Measurements from ENCODE around the gene KLHDC10. TPM values are rescaled to one million over a fixed set of nuclear protein-coding genes. Genes with fewer than 3 reads are reported as not detected.
"Not testable (repeated sequence)": the region's sequence is repeated elsewhere in the genome, so short reads cannot be mapped to it uniquely, and the experiment has no call there.

KLHDC10 gene
- total and polyA plus RNA-seq, 5 experiments from 2014 or later: 1.9 to 19.5 (median 2.4) TPM

DNA sequence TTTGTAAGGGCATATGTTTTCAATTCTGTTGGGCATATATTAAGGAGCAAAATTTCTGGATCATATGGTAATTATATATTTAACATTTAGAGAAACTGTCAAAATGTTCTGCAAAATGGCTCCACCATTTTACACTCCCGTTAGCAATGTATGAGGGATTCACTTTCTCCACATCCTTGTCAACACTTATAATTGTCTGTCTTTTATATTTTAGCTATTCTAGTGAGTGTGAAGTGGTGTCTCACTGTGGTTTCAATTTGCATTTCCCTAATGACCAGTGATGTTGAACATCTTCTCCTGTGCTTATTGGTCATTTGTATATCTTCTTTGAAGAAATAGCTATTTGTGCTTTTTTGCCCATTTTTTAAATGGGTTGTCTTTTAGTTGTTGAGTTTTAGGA, 8.1 kb upstream of the KLHDC10 start:
- Mint-ChIP-seq H3K4me1 (no peaks in the 10 kb centered on the region), H3K27me3 (peaks cover 0 to 13% (median 6%) of the 10 kb centered on the region in 5 donors), H3K36me3 (no peaks in the 10 kb centered on the region), H3K27ac (no peak overlapping the region), H3K9me3 (no peaks in the 10 kb centered on the region), H3K4me3 (no peak overlapping the region)
- ATAC-seq (no peak), DNase-seq (no peak)
- POLR2A ChIA-PET: no interaction called here

GRCh38 chr7:130063036-130063435, 7.3 kb upstream of the KLHDC10 start:
- Mint-ChIP-seq H3K4me1 (no peaks in the 10 kb centered on the region), H3K4me3 (no peak overlapping the region), H3K27me3 (peaks cover 0 to 13% (median 6%) of the 10 kb centered on the region in 5 donors), H3K36me3 (no peaks in the 10 kb centered on the region), H3K27ac (no peak overlapping the region), H3K9me3 (no peaks in the 10 kb centered on the region)
- POLR2A ChIA-PET: no interaction called here
- ATAC-seq (peak; percentile 75 to 80), DNase-seq (peak; percentile 44 to 79 (median 63))

DNA sequence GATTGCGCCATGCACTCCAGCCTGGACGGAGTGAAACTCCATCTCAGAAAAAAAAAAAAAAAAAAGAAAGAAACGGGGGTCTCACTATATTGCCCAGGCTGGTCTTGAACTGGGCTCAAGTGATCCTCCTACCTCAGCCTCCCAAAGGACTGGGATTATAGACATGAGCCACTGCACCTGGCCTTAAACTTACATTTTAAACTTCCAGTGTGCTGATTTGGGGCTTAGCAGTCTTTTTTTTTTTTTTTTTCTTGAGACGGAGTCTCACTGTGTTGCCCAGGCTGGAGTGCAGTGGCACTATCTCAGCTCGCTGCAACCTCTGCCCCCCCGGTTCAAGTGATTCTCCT, 5.8 kb upstream of the KLHDC10 start:
- POLR2A ChIA-PET, ATAC-seq, H3K4me1 Mint-ChIP-seq: not testable (repeated sequence)

DNA sequence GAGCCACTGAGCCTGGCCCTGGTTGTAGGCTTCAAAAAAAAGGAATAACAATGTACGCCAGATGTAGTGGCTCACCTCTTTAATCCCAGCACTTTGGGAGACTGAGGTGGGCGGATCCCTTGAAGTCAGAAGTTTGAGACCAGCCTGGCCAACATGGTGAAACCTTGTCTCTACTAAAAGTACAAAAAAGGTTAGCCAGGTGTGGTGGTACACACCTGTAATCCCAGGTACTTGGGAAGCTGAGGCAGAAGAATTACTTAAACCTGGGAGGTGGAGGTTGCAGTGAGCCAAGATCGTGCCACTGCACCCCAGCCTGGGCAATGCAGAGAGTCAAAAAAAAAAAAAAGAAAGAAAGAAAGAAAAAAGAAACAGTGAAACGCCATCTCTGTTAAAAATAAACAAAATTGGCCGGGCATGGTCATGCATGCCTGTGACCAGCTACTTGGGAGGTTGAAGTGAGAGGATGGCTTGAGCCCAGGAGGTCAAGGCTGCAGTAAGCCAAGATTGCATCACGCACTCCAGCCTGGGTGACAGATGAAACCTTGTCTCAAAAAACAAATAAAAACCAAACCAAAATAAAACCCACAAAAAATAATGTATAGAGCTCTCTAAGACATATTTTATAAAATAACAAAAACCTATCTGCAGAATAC, 4.7 kb upstream of the KLHDC10 start:
- DNase-seq (no peak), ATAC-seq (no peak)
- POLR2A ChIA-PET: interaction anchor here (0.6 kb wide), 1 partner anchor 13 kb away, joined by 5 read pairs; no protein-coding TSS in a partner anchor
- no peaks in the 10 kb centered on the region for H3K36me3 Mint-ChIP-seq
- H3K4me1 Mint-ChIP-seq: peaks cover 5 to 12% (median 9%) of the 10 kb centered on the region in 4 donors
- H3K27me3 Mint-ChIP-seq: peaks cover 0 to 13% (median 6%) of the 10 kb centered on the region in 5 donors
- no peak overlapping the region for H3K27ac Mint-ChIP-seq
- no peak overlapping the region for H3K4me3 Mint-ChIP-seq
- no peaks in the 10 kb centered on the region for H3K9me3 Mint-ChIP-seq

More for the DNA sequence above, 5.8 kb upstream of the KLHDC10 start:
- not testable (repeated sequence) for DNase-seq, H3K9me3 Mint-ChIP-seq, H3K4me3 Mint-ChIP-seq, H3K27ac Mint-ChIP-seq, H3K36me3 Mint-ChIP-seq
- H3K27me3 Mint-ChIP-seq: peaks cover 0 to 13% (median 6%) of the 10 kb centered on the region in 5 donors

- Mint-ChIP-seq H3K36me3 (peaks cover 0 to 10% (median 0%) of the 10 kb centered on the region in 3 donors), H3K9me3 (no peaks in the 10 kb centered on the region), H3K4me1 (peaks cover 25 to 42% (median 40%) of the 10 kb centered on the region in 4 donors), H3K27me3 (peaks cover 0 to 2% (median 0%) of the 10 kb centered on the region in 5 donors), H3K4me3 (peak overlapping the region; percentile 86 to 99 (median 93)), H3K27ac (peak overlapping the region; percentile 60 to 97 (median 96))
- DNase-seq: no peak
- ATAC-seq: no peak
- POLR2A ChIA-PET: interaction anchor here (0.7 to 2.2 kb wide), 9 partner anchors 13 to 457 kb away, joined by 3 to 15 read pairs (median 4); partner anchors contain the start of genes TMEM209 and ZC3HC1
Observed at GRCh38 chr7:130069179-130069977, 956 bp upstream of the KLHDC10 start.

DNA sequence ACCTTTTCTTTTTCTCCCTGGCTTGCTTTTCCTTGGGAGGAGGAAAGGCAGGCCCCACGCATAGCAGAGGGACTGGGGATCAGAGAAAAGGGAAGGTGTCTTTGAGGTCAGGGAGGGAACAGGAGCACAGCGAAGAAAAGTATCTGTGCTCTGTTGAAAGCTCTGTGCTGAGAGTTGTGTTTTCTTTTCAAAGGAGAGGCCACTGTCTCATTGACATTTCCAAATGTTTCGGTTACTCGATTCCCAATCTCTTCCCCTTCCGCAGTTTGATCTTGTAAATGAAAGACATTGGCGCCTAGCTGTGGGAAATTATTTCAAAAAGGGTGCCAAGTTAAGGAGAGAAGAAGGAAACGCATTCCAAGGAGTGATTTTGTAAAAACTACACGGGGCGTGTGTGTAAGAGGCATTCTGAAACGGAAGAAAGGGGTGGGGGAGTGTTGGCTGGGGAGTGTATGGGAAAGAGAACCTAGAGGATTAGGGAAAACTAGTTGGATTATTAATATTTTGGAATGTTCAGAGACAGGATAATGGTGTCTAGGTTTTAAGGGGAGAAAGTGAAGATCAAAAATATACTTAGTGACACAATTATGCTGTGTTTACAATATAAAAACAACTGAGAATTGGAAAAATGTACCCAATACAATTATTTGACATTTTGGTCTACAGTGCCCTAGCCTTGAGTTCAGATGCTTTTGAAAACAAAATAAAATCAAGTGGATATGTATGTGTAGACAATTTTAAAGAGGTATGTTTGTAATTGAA, 708 bp downstream of the KLHDC10 start:
- DNase-seq: no peak
- peaks cover 0 to 13% (median 0%) of the 10 kb centered on the region in 3 donors for H3K36me3 Mint-ChIP-seq
- POLR2A ChIA-PET: interaction anchor here (0.6 to 2.2 kb wide), 5 partner anchors 16 to 134 kb away, joined by 3 to 15 read pairs (median 4); partner anchors contain the start of genes TMEM209 and ZC3HC1
- H3K4me1 Mint-ChIP-seq: peaks cover 30 to 59% (median 55%) of the 10 kb centered on the region in 4 donors
- H3K27me3 Mint-ChIP-seq: peaks cover 0 to 2% (median 0%) of the 10 kb centered on the region in 5 donors
- H3K4me3 Mint-ChIP-seq: peak overlapping the region; percentile 86 to 99 (median 93)
- ATAC-seq: peak in 1 of 2 donors; percentile 0
- peak overlapping the region; percentile 84 to 97 (median 96) for H3K27ac Mint-ChIP-seq
- no peaks in the 10 kb centered on the region for H3K9me3 Mint-ChIP-seq

- H3K36me3 Mint-ChIP-seq: peaks cover 0 to 13% (median 0%) of the 10 kb centered on the region in 3 donors
- peak overlapping the region in 5 of 10 donors; percentile 10 to 88 (median 55) for H3K27ac Mint-ChIP-seq
- H3K4me1 Mint-ChIP-seq: peaks cover 31 to 64% (median 60%) of the 10 kb centered on the region in 4 donors
- H3K4me3 Mint-ChIP-seq: peak overlapping the region; percentile 79 to 93 (median 91)
- peaks cover 0 to 2% (median 0%) of the 10 kb centered on the region in 5 donors for H3K27me3 Mint-ChIP-seq
- POLR2A ChIA-PET: interaction anchor here (1.1 kb wide), 1 partner anchor 12 kb away, joined by 3 read pairs; no protein-coding TSS in a partner anchor
- ATAC-seq (peak; percentile 32 to 38), DNase-seq (peak; percentile 17 to 78 (median 64))
- no peaks in the 10 kb centered on the region for H3K9me3 Mint-ChIP-seq
Observed at GRCh38 chr7:130071701-130072622, 1.6 kb downstream of the KLHDC10 start.

GRCh38 chr7:130079846-130080394, 9.6 kb downstream of the KLHDC10 start:
- Mint-ChIP-seq H3K4me1 (peaks cover 12 to 46% (median 46%) of the 10 kb centered on the region in 4 donors), H3K36me3 (peaks cover 4 to 36% (median 15%) of the 10 kb centered on the region in 3 donors), H3K27me3 (no peaks in the 10 kb centered on the region), H3K4me3 (no peak overlapping the region), H3K27ac (no peak overlapping the region), H3K9me3 (no peaks in the 10 kb centered on the region)
- POLR2A ChIA-PET: no interaction called here
- ATAC-seq: no peak
- DNase-seq: no peak

DNA sequence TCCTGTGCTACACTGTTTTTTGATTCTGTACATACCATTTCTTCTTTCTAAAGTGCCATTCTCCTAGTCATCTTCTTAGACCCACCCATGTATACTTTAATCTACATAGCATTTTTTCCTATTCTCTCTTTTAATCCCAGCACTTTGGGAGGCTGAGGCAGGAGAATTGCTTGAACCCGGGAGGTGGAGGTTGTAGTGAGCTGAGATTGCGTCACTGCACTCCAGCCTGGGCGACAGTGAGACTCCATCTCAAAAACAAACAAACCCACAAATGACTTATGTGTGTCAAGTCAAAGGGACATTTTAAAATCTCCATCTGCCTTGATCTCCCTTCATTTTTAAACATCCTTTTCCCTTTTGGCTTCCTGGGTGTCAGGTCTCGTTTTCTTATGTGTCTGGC, 13.2 kb downstream of the KLHDC10 start:
- not testable (repeated sequence) for H3K27ac Mint-ChIP-seq, ATAC-seq, H3K9me3 Mint-ChIP-seq, DNase-seq, H3K27me3 Mint-ChIP-seq, H3K4me3 Mint-ChIP-seq
- Mint-ChIP-seq H3K4me1 (peaks cover 13 to 45% (median 33%) of the 10 kb centered on the region in 4 donors), H3K36me3 (peaks cover 4 to 39% (median 15%) of the 10 kb centered on the region in 3 donors)
- POLR2A ChIA-PET: interaction anchor here (0.6 kb wide), 1 partner anchor 67 kb away, joined by 5 read pairs; no protein-coding TSS in a partner anchor

- Mint-ChIP-seq H3K27ac (peak overlapping the region in 2 of 10 donors; percentile 53 to 66), H3K4me3 (no peak overlapping the region), H3K36me3 (peaks cover 4 to 38% (median 13%) of the 10 kb centered on the region in 3 donors), H3K27me3 (no peaks in the 10 kb centered on the region), H3K4me1 (peaks cover 13 to 45% (median 33%) of the 10 kb centered on the region in 4 donors), H3K9me3 (no peaks in the 10 kb centered on the region)
- ATAC-seq (peak in 1 of 2 donors; percentile 39), DNase-seq (peak in 1 of 10 donors; percentile 8)
- POLR2A ChIA-PET: interaction anchor here (0.6 to 0.7 kb wide), 3 partner anchors 66 to 1324 kb away, joined by 3 to 5 read pairs (median 4); no protein-coding TSS in a partner anchor
Observed at GRCh38 chr7:130084037-130084875, 13.9 kb downstream of the KLHDC10 start.
